ENCODE data around the gene ADAM22. TPM values are rescaled to one million over a fixed set of nuclear protein-coding genes. Genes with fewer than 3 reads are reported as not detected.
A peak's percentile ranks its signal among the peaks of the same experiment; 100 is the strongest.

ADAM22 gene
- polyA plus RNA-seq, 1 of the 3 experiments (the other 2 are of a cell fraction) = 3.0 TPM

DNA sequence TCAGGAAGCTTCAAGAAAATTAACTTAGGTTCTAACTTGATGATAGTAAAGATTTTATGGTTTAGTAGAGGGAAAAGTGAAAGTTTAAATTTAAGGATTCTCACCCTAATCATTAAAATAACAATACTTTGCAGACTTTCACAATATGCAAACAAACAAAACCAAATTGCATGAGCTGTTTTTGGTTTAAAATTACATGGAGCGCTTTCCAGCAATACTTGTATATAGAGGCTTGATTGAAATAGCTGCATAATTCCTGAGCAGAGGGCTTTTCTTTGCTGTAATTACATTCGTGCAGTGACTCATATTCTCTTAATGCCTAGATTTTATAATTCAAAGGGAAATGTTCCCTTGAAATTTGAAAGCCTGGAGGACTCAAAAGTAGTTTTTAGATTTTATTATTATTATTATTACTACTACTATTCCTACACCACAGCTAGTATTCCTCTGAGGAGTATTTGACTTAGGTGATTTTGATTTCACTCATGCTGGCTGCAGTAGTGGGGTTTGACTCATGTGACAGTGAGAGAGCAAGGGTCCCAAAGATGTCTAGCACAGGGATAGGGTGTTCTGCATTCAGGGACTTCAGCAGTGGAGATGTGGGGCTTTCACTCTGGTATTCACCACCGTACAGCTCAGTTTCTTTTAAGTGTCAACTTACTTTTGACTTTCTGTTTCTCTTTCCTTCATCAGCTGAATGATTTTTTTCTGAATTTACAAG is 138.1 kb downstream of the ADAM22 start:
- Histone ChIP-seq H3F3A (replicated peaks; ENCODE audit: insufficient read depth) (no peaks in the 10 kb centered on the region), H3K27me3 (ENCODE audit: insufficient read depth) (no peaks in the 10 kb centered on the region), H3K4me3 (ENCODE audit: low read depth in 2 of 2, low read length in 1 of 2) (no peak overlapping the region), H3K4me1 (ENCODE audit: control insufficient read depth in 1 of 2, insufficient read depth in 2 of 2, low read depth in 1 of 2, low read length in 1 of 2) (peaks cover 0 to 21% of the 10 kb centered on the region in 2 experiments; a peak in 2 of 4 replicates), H3K36me3 (replicated peaks in 1 of 2; ENCODE audit: control insufficient read depth in 1 of 2, insufficient read depth in 2 of 2, low read length in 1 of 2) (peaks cover 0 to 3% of the 10 kb centered on the region in 2 experiments), H3K9ac (no peak overlapping the region), H3K27ac (ENCODE audit: low read depth in 2 of 2, low read length in 1 of 2) (peak overlapping the region in 1 of 2 experiments; percentile 35; a peak in 1 of 4 replicates), H3K79me2 (ENCODE audit: insufficient read depth) (no peaks in the 10 kb centered on the region), H2AFZ (ENCODE audit: low read depth) (no peak overlapping the region), H4K20me1 (ENCODE audit: insufficient read depth) (no peaks in the 10 kb centered on the region), H3K9me3 (no peaks in the 10 kb centered on the region; the same call in 1 of the 2 replicates), H3K4me2 (no peak overlapping the region), H3K9me2 (0 out of 2 replicates have a peak, but pooled peaks cover 4% of the 10 kb centered on the region)
- no peak for TF ChIP-seq FOXM1 (IDR thresholded peaks at IDR 0.05; ENCODE audit: low read depth)
- TF ChIP-seq NRF1 (IDR thresholded peaks at IDR 0.05; ENCODE audit: low read depth, low read length) = no peak
- TF ChIP-seq YY1 (IDR thresholded peaks at IDR 0.05; ENCODE audit: low read depth) = no peak
- TF ChIP-seq FOXJ3 (CRISPR knock-in tag; IDR thresholded peaks at IDR 0.05) = no peak
- ChIA-PET CTCF (interaction anchor here (1.0 to 2.7 kb wide), 5 partner anchors 15 to 147 kb away, joined by 3 to 8 read pairs (median 3); no protein-coding TSS in a partner anchor), POLR2A (no interaction called here)
- 41% methylated on average over 3 of the region's 3 CpGs for WGBS (ENCODE audit: low lambda C conversion rate)
- no peak for DNase-seq

- Histone ChIP-seq H4K20me1 (ENCODE audit: insufficient read depth) (no peaks in the 10 kb centered on the region), H3K4me1 (ENCODE audit: control insufficient read depth in 1 of 2, insufficient read depth in 2 of 2, low read depth in 1 of 2, low read length in 1 of 2) (peaks cover 0 to 18% of the 10 kb centered on the region in 2 experiments; a peak in 2 of 4 replicates), H3K4me2 (no peak overlapping the region), H3K36me3 (replicated peaks in 1 of 2; ENCODE audit: control insufficient read depth in 1 of 2, insufficient read depth in 2 of 2, low read length in 1 of 2) (peaks cover 0 to 3% of the 10 kb centered on the region in 2 experiments), H3K9me3 (no peaks in the 10 kb centered on the region; the same call in 1 of the 2 replicates), H3K9me2 (0 out of 2 replicates have a peak, but pooled peaks cover 4% of the 10 kb centered on the region), H3K4me3 (ENCODE audit: low read depth in 2 of 2, low read length in 1 of 2) (no peak overlapping the region), H3K79me2 (ENCODE audit: insufficient read depth) (no peaks in the 10 kb centered on the region), H3K9ac (no peak overlapping the region), H3K27ac (ENCODE audit: low read depth in 2 of 2, low read length in 1 of 2) (peak overlapping the region in 1 of 2 experiments; percentile 35; a peak in 1 of 4 replicates), H3F3A (replicated peaks; ENCODE audit: insufficient read depth) (no peaks in the 10 kb centered on the region), H3K27me3 (ENCODE audit: insufficient read depth) (no peaks in the 10 kb centered on the region), H2AFZ (ENCODE audit: low read depth) (no peak overlapping the region)
- 58% methylated on average over 1 of the region's 1 CpG for WGBS (ENCODE audit: low lambda C conversion rate)
- ChIA-PET CTCF (interaction anchor here (0.5 to 2.7 kb wide), 4 partner anchors 15 to 148 kb away, joined by 3 to 8 read pairs (median 3); no protein-coding TSS in a partner anchor), POLR2A (no interaction called here)
- TF ChIP-seq TEAD4 (IDR thresholded peaks at IDR 0.05; ENCODE audit: borderline replicate concordance, insufficient read depth) (no peak), RXRA (IDR thresholded peaks at IDR 0.05; ENCODE audit: borderline replicate concordance, low read depth) (no peak), JUND (IDR thresholded peaks at IDR 0.05) (no peak), EZH2phosphoT487 (IDR thresholded peaks at IDR 0.05; ENCODE audit: borderline replicate concordance, low read depth) (no peak), MEF2A (IDR thresholded peaks at IDR 0.05; ENCODE audit: borderline replicate concordance, low read depth) (no peak), SMC3 (IDR thresholded peaks at IDR 0.05; ENCODE audit: low read depth, low read length) (no peak), IRF3 (IDR thresholded peaks at IDR 0.05; ENCODE audit: low read depth, low read length) (no peak), PBX3 (IDR thresholded peaks at IDR 0.05) (no peak), TAF1 (IDR thresholded peaks at IDR 0.05; ENCODE audit: borderline replicate concordance, low read depth, low read length) (no peak), NFIC (IDR thresholded peaks at IDR 0.05; ENCODE audit: borderline replicate concordance) (no peak), SIN3A (IDR thresholded peaks at IDR 0.05; ENCODE audit: borderline replicate concordance, low read depth, low read length) (no peak), GABPA (IDR thresholded peaks at IDR 0.05; ENCODE audit: low read depth) (no peak), CHD2 (IDR thresholded peaks at IDR 0.05; ENCODE audit: low read length, partially characterized antibody) (no peak)
- TF ChIP-seq, protein P1, sequence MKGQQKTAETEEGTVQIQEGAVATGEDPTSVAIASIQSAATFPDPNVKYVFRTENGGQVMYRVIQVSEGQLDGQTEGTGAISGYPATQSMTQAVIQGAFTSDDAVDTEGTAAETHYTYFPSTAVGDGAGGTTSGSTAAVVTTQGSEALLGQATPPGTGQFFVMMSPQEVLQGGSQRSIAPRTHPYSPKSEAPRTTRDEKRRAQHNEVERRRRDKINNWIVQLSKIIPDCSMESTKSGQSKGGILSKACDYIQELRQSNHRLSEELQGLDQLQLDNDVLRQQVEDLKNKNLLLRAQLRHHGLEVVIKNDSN (IDR thresholded peaks at IDR 0.05; ENCODE audit: borderline replicate concordance, low read depth) = no peak
- DNase-seq = no peak
Measured at GRCh38 chr7:88072715-88073055, 138.6 kb downstream of the ADAM22 start.

Measured in SK-N-SH (cell line).